Pancreas (tissue), 10 donors: ENCODE results near the gene DCDC1. TPM values are rescaled to one million over a fixed set of nuclear protein-coding genes. Genes with fewer than 3 reads are reported as not detected.

Experiments
- ATAC-seq, 4 donors: fragments of 200-7000 bp; cut with Tn5 transposase; one replicate each; pipeline versions ENCODE4 v1.8.0 to v1.9.1; 2020; ENCODE audit warnings: mild to moderate bottlenecking in 4 of 4, moderate library complexity in 4 of 4
- DNase-seq, 6 donors: peaks; one replicate each; pipeline ENCODE4 v3.0.0-alpha.2; 2020
- FAIRE-seq: peaks from 2 replicates; lab custom pipeline; 2012; peaks lifted over from hg19 to GRCh38; lab: Jason Lieb, UNC
- H3K27ac ChIP-seq, 4 donors: fragments of 200-600 bp; sonication (generic); 1 replicate in 3 of 4; 2 replicates in 1 of 4; pipeline versions ENCODE4 v1.5.0 to v1.8.0; 2020
- H3K27me3 ChIP-seq, 4 donors: fragments of 200-600 bp; one replicate each; pipeline ENCODE4 v1.8.0; 2021
- H3K36me3 ChIP-seq, 3 donors: fragments of 200-600 bp; sonication (generic) in 1 of 3; one replicate each; pipeline versions ENCODE4 v1.5.0 to v1.8.0; 2020 to 2021
- H3K4me1 ChIP-seq, 3 donors: fragments of 200-600 bp; one replicate each; pipeline ENCODE4 v1.8.0; 2021
- H3K4me3 ChIP-seq, 4 donors: fragments of 200-600 bp; sonication (generic) in 2 of 4; one replicate each; pipeline versions ENCODE4 v1.5.0 to v1.8.0; 2020 to 2021
- H3K9me3 ChIP-seq, 4 donors: fragments of 200-600 bp; one replicate each; pipeline ENCODE4 v1.8.0; 2021
- WGBS, 2 donors: extraction: QIAGEN DNeasy Blood & Tissue Kit; methylation state at CpG; one replicate each; pipeline ENCODE4 v1.1.7; 2013; 5-methylcytosine and 5-hydroxymethylcytosine counted together
- intact Hi-C, 3 donors: fragments of 100-400 bp; cut with DNase I; formaldehyde crosslinking; loops; one replicate each; pipeline versions ENCODE4 v1.11.1 to v1.14.2; 2022
- polyA plus RNA-seq, 2 donors: library from polyadenylated mRNA; stranded (reverse); fragments of 200-250 nt; gene quantifications; one replicate each; pipeline ENCODE4 v1.2.3, GENCODE V29; 2013
- total RNA-seq, 6 donors: library from RNA; stranded (reverse); fragmentation: NEBNext Ultra II Directional in 4 of 6; extraction: Animal tissue kit (Norgen Biotek cat#: 25700) in 4 of 6; gene quantifications; one replicate each; pipeline versions ENCODE4 v1.2.1 to v1.2.4, GENCODE V29; 2021 to 2023
- TF ChIP-seq, protein P1 (sequence below), 4 donors: fragments of 200-600 bp; sonication (generic) in 3 of 4; IDR thresholded peaks; one replicate each; pipeline versions ENCODE4 v1.5.0 to v1.8.0; 2021; ENCODE audit warnings: antibody characterized with exemption in 4 of 4
- donor health status: healthy with polysubstance abuse.
- donor health status: DM: no; HTN: no; CAD: no; lungs with moderate emphysema.
- donor health status: DM: no; HTN: no; CAD: no.
- donor health status: control.
- donor health status: control.
- donor health status: Bipolar disorder and iron deficiency.
- donor health status: DM: yes; HTN: yes; CAD: no.
- donor health status: DM: no; HTN: no; CAD: no.
- donor health status: DM: no; HTN: no; CAD: no.
- donor health status: DM: yes; HTN: yes; CAD: no.

The DCDC1 gene
- total and polyA plus RNA-seq, 8 donors: 0.40 to 1.2 (median 0.68) TPM

- H3K27ac ChIP-seq: no peak overlapping the region
These were observed 2.7 kb downstream of the DCDC1 start for GRCh38 chr11:31366795-31367194.

DNA sequence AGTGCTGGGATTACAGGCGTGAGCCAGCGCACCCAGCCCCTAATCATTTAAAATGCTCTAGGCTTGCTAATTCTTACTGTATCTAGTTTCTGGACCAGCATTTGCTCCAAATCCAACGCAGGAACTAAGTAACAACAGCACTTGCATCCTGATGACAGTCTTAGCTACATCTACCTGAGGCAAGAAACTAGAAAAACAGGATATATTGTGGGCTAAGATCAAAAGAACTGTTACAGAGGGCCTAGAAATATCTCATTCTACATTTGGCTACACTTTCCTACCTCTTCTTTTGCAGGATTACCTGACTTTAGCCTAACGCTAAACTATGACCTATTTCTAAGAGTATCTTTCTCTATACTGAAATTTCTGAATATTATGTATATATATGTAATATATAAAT is 7.8 kb downstream of the DCDC1 start:
- Histone ChIP-seq H3K27ac (no peak overlapping the region), H3K27me3 (no peaks in the 10 kb centered on the region), H3K9me3 (no peaks in the 10 kb centered on the region), H3K4me1 (no peaks in the 10 kb centered on the region), H3K4me3 (no peak overlapping the region), H3K36me3 (no peaks in the 10 kb centered on the region)
- FAIRE-seq (no peak), DNase-seq (no peak), ATAC-seq (no peak)
- WGBS, 2 donors: 79 to 87% methylated on average over 4 of the region's 4 CpGs
- TF ChIP-seq, protein P1, sequence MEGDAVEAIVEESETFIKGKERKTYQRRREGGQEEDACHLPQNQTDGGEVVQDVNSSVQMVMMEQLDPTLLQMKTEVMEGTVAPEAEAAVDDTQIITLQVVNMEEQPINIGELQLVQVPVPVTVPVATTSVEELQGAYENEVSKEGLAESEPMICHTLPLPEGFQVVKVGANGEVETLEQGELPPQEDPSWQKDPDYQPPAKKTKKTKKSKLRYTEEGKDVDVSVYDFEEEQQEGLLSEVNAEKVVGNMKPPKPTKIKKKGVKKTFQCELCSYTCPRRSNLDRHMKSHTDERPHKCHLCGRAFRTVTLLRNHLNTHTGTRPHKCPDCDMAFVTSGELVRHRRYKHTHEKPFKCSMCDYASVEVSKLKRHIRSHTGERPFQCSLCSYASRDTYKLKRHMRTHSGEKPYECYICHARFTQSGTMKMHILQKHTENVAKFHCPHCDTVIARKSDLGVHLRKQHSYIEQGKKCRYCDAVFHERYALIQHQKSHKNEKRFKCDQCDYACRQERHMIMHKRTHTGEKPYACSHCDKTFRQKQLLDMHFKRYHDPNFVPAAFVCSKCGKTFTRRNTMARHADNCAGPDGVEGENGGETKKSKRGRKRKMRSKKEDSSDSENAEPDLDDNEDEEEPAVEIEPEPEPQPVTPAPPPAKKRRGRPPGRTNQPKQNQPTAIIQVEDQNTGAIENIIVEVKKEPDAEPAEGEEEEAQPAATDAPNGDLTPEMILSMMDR (IDR thresholded peaks at IDR 0.05): no peak
- intact Hi-C loops: no loop called here

More at GRCh38 chr11:31366795-31367194, 2.7 kb downstream of the DCDC1 start:
- Histone ChIP-seq H3K9me3 (no peaks in the 10 kb centered on the region), H3K4me3 (no peak overlapping the region), H3K27me3 (no peaks in the 10 kb centered on the region), H3K4me1 (peaks cover 0 to 12% (median 7%) of the 10 kb centered on the region in 3 donors), H3K36me3 (no peaks in the 10 kb centered on the region)
- ATAC-seq (no peak), FAIRE-seq (no peak), DNase-seq (no peak)
- intact Hi-C loops: no loop called here
- 83 to 90% methylated on average over 4 of the region's 4 CpGs for WGBS, 2 donors
- TF ChIP-seq, protein P1 (IDR thresholded peaks at IDR 0.05): no peak

DNA sequence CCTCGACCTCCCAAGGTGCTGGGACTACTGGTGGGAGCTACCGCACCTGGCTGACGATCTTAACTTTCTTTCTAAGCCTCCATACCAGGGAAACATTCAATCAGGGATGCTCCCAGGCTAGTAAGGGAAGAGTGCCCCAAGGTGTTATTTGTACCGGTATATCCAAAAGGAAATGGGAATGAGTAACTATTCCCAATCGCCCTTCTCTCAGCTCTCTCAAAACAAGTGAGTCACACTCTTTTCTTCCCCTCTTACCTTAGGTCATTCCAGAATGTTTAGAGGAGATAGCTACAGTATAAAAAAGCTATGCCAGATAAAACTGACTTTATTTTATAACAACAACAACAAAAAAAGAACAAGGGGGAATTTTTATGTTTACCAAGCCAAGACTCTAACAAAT is 13.7 kb downstream of the DCDC1 start:
- DNase-seq (no peak), FAIRE-seq (no peak), ATAC-seq (no peak)
- Histone ChIP-seq H3K27me3 (no peaks in the 10 kb centered on the region), H3K27ac (no peak overlapping the region), H3K9me3 (no peaks in the 10 kb centered on the region), H3K36me3 (no peaks in the 10 kb centered on the region), H3K4me1 (peaks cover 0 to 7% (median 0%) of the 10 kb centered on the region in 3 donors), H3K4me3 (no peak overlapping the region)
- WGBS, 2 donors: 75 to 87% methylated on average over 5 of the region's 5 CpGs
- TF ChIP-seq, protein P1 (IDR thresholded peaks at IDR 0.05): no peak
- intact Hi-C loops: no loop called here

- no peaks in the 10 kb centered on the region for H3K9me3 ChIP-seq
- no peaks in the 10 kb centered on the region for H3K27me3 ChIP-seq
- H3K4me1 ChIP-seq: peaks cover 0 to 7% (median 0%) of the 10 kb centered on the region in 3 donors
- no peak overlapping the region for H3K4me3 ChIP-seq
- TF ChIP-seq, protein P1 (IDR thresholded peaks at IDR 0.05): no peak
- DNase-seq (no peak), ATAC-seq (no peak), FAIRE-seq (no peak)
- no peaks in the 10 kb centered on the region for H3K36me3 ChIP-seq
- H3K27ac ChIP-seq: no peak overlapping the region
- intact Hi-C loops: no loop called here
- 49 to 52% methylated on average over 2 of the region's 2 CpGs for WGBS, 2 donors
These were observed 14.4 kb downstream of the DCDC1 start for GRCh38 chr11:31355131-31355530.

GRCh38 chr11:31351168-31351567 is 18.4 kb downstream of the DCDC1 start:
- no peaks in the 10 kb centered on the region for H3K36me3 ChIP-seq
- no peak overlapping the region for H3K4me3 ChIP-seq
- FAIRE-seq: no peak
- H3K27me3 ChIP-seq: no peaks in the 10 kb centered on the region
- ATAC-seq: no peak
- no peaks in the 10 kb centered on the region for H3K9me3 ChIP-seq
- peaks cover 0 to 7% (median 0%) of the 10 kb centered on the region in 3 donors for H3K4me1 ChIP-seq
- no peak overlapping the region for H3K27ac ChIP-seq
- no peak for DNase-seq
- TF ChIP-seq, protein P1 (IDR thresholded peaks at IDR 0.05): no peak
- intact Hi-C loops: no loop called here
